GM12878 (cell line): ENCODE results near the gene LINC00237. TPM values are rescaled to one million over a fixed set of nuclear protein-coding genes. Genes with fewer than 3 reads are reported as not detected.

Experiments
- BMI1 ChIP-seq: fragments of 450-650 bp; IDR thresholded peaks from 2 replicates; pipeline ENCODE4 v1.6.1; 2016; ENCODE audit warnings: mild to moderate bottlenecking, moderate library complexity, borderline replicate concordance
- IRF5 ChIP-seq: fragments of 450-650 bp; IDR thresholded peaks from 2 replicates; pipeline ENCODE4 v1.6.1; 2017; ENCODE audit warnings: borderline replicate concordance
- NFIC ChIP-seq: IDR thresholded peaks from 2 replicates; pipeline ENCODE4 v1.6.1; 2012; ENCODE audit warnings: low read depth, mild to moderate bottlenecking, inconsistent platforms, low read length, moderate library complexity
- NFXL1 ChIP-seq: fragments of 450-650 bp; IDR thresholded peaks from 2 replicates; pipeline ENCODE4 v1.6.1; 2017; ENCODE audit warnings: antibody characterized with exemption, mild to moderate bottlenecking, borderline replicate concordance
- PAX8 ChIP-seq: fragments of 450-650 bp; IDR thresholded peaks from 2 replicates; pipeline ENCODE4 v1.6.1; 2017; ENCODE audit warnings: mild to moderate bottlenecking, moderate library complexity
- POLR2AphosphoS5 ChIP-seq: IDR thresholded peaks from 2 replicates; pipeline ENCODE4 v1.6.1; 2011; ENCODE audit warnings: mild to moderate bottlenecking, low read length, inconsistent platforms
- POU2F2 ChIP-seq: IDR thresholded peaks from 3 replicates; pipeline ENCODE4 v1.6.1; 2011; ENCODE audit warnings: low read depth, mild to moderate bottlenecking, low read length, borderline replicate concordance
- PRDM15 ChIP-seq: fragments of 450-650 bp; formaldehyde crosslinking; IDR thresholded peaks from 2 replicates; pipeline ENCODE4 v1.4.0; 2020; ENCODE audit warnings: mild to moderate bottlenecking, moderate library complexity
- RAD51 ChIP-seq: fragments of 450-650 bp; IDR thresholded peaks from 2 replicates; pipeline ENCODE4 v1.6.1; 2016; ENCODE audit warnings: moderate library complexity, mild to moderate bottlenecking, inconsistent platforms
- RFX5 ChIP-seq: IDR thresholded peaks from 2 replicates; pipeline ENCODE4 v1.6.1; 2011; ENCODE audit warnings: low read depth, low read length, improper control_type of control experiment
- SUPT20H ChIP-seq: IDR thresholded peaks from 2 replicates; pipeline ENCODE4 v1.6.1; 2011; ENCODE audit warnings: low read depth, mild to moderate bottlenecking, low read length, moderate library complexity, borderline replicate concordance; ENCODE audit not compliant: control insufficient read depth
- TCF7 ChIP-seq: IDR thresholded peaks from 2 replicates; pipeline ENCODE4 v1.6.1; 2014; ENCODE audit warnings: antibody characterized with exemption, borderline replicate concordance
- USF2 ChIP-seq: IDR thresholded peaks from 2 replicates; pipeline ENCODE4 v1.6.1; 2011; ENCODE audit warnings: low read depth, low read length, improper control_type of control experiment, borderline replicate concordance
- YBX1 ChIP-seq: fragments of 450-650 bp; IDR thresholded peaks from 2 replicates; pipeline ENCODE4 v1.6.1; 2016; ENCODE audit warnings: antibody characterized with exemption
- YY1 ChIP-seq: IDR thresholded peaks from 2 replicates; pipeline ENCODE4 v1.6.1; 2011; ENCODE audit warnings: low read depth, mild to moderate bottlenecking, low read length
- ZNF384 ChIP-seq: IDR thresholded peaks from 2 replicates; pipeline ENCODE4 v1.6.1; 2012; ENCODE audit warnings: low read depth, mild to moderate bottlenecking, low read length, improper control_type of control experiment, borderline replicate concordance
- ZNF687 ChIP-seq: fragments of 450-650 bp; IDR thresholded peaks from 2 replicates; pipeline ENCODE4 v1.6.1; 2017; ENCODE audit warnings: mild to moderate bottlenecking, moderate library complexity
- ZZZ3 ChIP-seq: IDR thresholded peaks from 2 replicates; pipeline ENCODE4 v1.6.1; 2011; ENCODE audit warnings: low read depth; ENCODE audit not compliant: control insufficient read depth, insufficient read length
- polyA plus RNA-seq, 11 experiments: library from polyadenylated mRNA; depleted of rRNA in 4 of 11; unstranded in 6 of 11; stranded (reverse) in 5 of 11; fragments of >200 nt; fragmentation: Nextera tagmentation in 4 of 11; fragmentation: Illumina TruSeq in 1 of 11; extraction: Ambion mirVana in 4 of 11; extraction: Trizol in 1 of 11; gene quantifications; 1 replicate in 1 of 11; 2 replicates in 10 of 11; pipeline versions ENCODE4 v1.2.1 to v1.2.3, GENCODE V29; 2011 to 2016; ENCODE audit warnings: inconsistent platforms in 2 of 11, missing spikeins in 2 of 11, low read depth in 1 of 11
- total RNA-seq, 4 experiments: library from RNA; depleted of rRNA in 3 of 4; stranded (reverse); fragments of >200 nt in 3 of 4; fragmentation: Illumina TruSeq in 1 of 4; extraction: Trizol in 1 of 4; gene quantifications; 2 replicates each; pipeline versions ENCODE4 v1.2.1 to v1.2.3, GENCODE V29; 2013 to 2021

Gene LINC00237
- total and polyA plus RNA-seq, 10 of the 15 experiments (the other 5 are each of a cell fraction or from before 2014, with no cell fraction given), result not detected

- TF ChIP-seq NFIC (peak; percentile 64; the same call in 1 of the 2 replicates), ZNF384 (peak; percentile 18; the same call in 1 of the 2 replicates), BMI1 (0 out of 2 replicates have a peak, but pooled peaks have one; percentile 53), PRDM15 (CRISPR knock-in tag) (no peak), NFXL1 (no peak), RAD51 (no peak), TCF7 (no peak), RFX5 (no peak), ZNF687 (no peak), IRF5 (no peak), PAX8 (no peak), ZZZ3 (no peak), YBX1 (no peak), SUPT20H (no peak), YY1 (no peak), POLR2AphosphoS5 (no peak), POU2F2 (0 out of 3 replicates have a peak, but pooled peaks have one; percentile 42), USF2 (no peak)
Observed at GRCh38 chr20:21074605-21075336, 31.4 kb downstream of the LINC00237 start (continued).
